ENCODE measurements around the gene STX2.
"Not testable (repeated sequence)": the region's sequence is repeated elsewhere in the genome, so short reads cannot be mapped to it uniquely, and the experiment has no call there.

STX2 gene

GRCh38 chr12:130799051-130799450, 40.0 kb downstream of the STX2 start:
- no peak for DNase-seq (ENCODE audit: low read depth)

GRCh38 chr12:130796985-130797686, 41.9 kb downstream of the STX2 start:
- no peak for DNase-seq (ENCODE audit: low read depth)

- DNase-seq (ENCODE audit: low read depth): no peak
These were observed 43.1 kb downstream of the STX2 start for GRCh38 chr12:130795906-130796305.

- DNase-seq (ENCODE audit: low read depth): no peak
These were observed 45.5 kb downstream of the STX2 start for GRCh38 chr12:130793554-130793849.

- DNase-seq (ENCODE audit: low read depth): no peak
These were observed 46.1 kb downstream of the STX2 start for GRCh38 chr12:130792821-130793553.

- no peak for DNase-seq (ENCODE audit: low read depth)
These were observed 47.4 kb downstream of the STX2 start for GRCh38 chr12:130791629-130792028.

GRCh38 chr12:130788515-130788914, 50.5 kb downstream of the STX2 start:
- no peak for DNase-seq (ENCODE audit: low read depth)

- DNase-seq (ENCODE audit: low read depth): no peak
These were observed 51.3 kb downstream of the STX2 start for GRCh38 chr12:130787445-130788410.

GRCh38 chr12:130787041-130787440, 52.0 kb downstream of the STX2 start:
- no peak for DNase-seq (ENCODE audit: low read depth)

- no peak for DNase-seq (ENCODE audit: low read depth)
These were observed 55.8 kb downstream of the STX2 start for GRCh38 chr12:130783110-130783715.

GRCh38 chr12:130782245-130782644, 56.8 kb downstream of the STX2 start:
- not testable (repeated sequence) for DNase-seq (ENCODE audit: low read depth)

- no peak for DNase-seq (ENCODE audit: low read depth)
These were observed 58.0 kb downstream of the STX2 start for GRCh38 chr12:130780880-130781575.

- no peak for DNase-seq (ENCODE audit: low read depth)
These were observed 58.7 kb downstream of the STX2 start for GRCh38 chr12:130780325-130780724.

GRCh38 chr12:130778776-130779175, 60.3 kb downstream of the STX2 start:
- no peak for DNase-seq (ENCODE audit: low read depth)

GRCh38 chr12:130776857-130777339, 62.2 kb downstream of the STX2 start:
- no peak for DNase-seq (ENCODE audit: low read depth)

- no peak for DNase-seq (ENCODE audit: low read depth)
These were observed 62.8 kb downstream of the STX2 start for GRCh38 chr12:130775953-130776856.

GRCh38 chr12:130770413-130771028, 68.5 kb downstream of the STX2 start:
- no peak for DNase-seq (ENCODE audit: low read depth)

- DNase-seq (ENCODE audit: low read depth): no peak
These were observed 70.9 kb downstream of the STX2 start for GRCh38 chr12:130768120-130768519.

- DNase-seq (ENCODE audit: low read depth): no peak
These were observed 72.6 kb downstream of the STX2 start for GRCh38 chr12:130766470-130766869.

GRCh38 chr12:130765186-130765659, 73.8 kb downstream of the STX2 start:
- no peak for DNase-seq (ENCODE audit: low read depth)
